ENCODE measurements around the gene ATPAF1. TPM values are rescaled to one million over a fixed set of nuclear protein-coding genes. Genes with fewer than 3 reads are reported as not detected.

Gene ATPAF1
- polyA plus RNA-seq, 1 of the 3 experiments (the other 2 are of a cell fraction), result 39.9 TPM

- H3K9me3 ChIP-seq, result no peaks in the 10 kb centered on the region
- H3K4me3 ChIP-seq (ENCODE audit: low read depth in 2 of 2, low read length in 1 of 2), result no peak overlapping the region
- H3K27me3 ChIP-seq (ENCODE audit: insufficient read depth), result no peaks in the 10 kb centered on the region
- H4K20me1 ChIP-seq (ENCODE audit: insufficient read depth), result peaks cover under 1% of the 10 kb centered on the region; the same call in 1 of the 2 replicates
- ChIA-PET CTCF (no interaction called here), POLR2A (no interaction called here)
- WGBS (ENCODE audit: low lambda C conversion rate), result 89% methylated on average over 6 of the region's 6 CpGs
- H3F3A ChIP-seq (replicated peaks; ENCODE audit: insufficient read depth), result peaks cover 4% of the 10 kb centered on the region
- no peaks in the 10 kb centered on the region for H3K9me2 ChIP-seq
- H3K4me2 ChIP-seq, result no peak overlapping the region
- H3K4me1 ChIP-seq (ENCODE audit: control insufficient read depth in 1 of 2, insufficient read depth in 2 of 2, low read depth in 1 of 2, low read length in 1 of 2), result peaks cover 2 to 40% of the 10 kb centered on the region in 2 experiments; a peak in 3 of 4 replicates
- no peak overlapping the region for H3K9ac ChIP-seq
- TF ChIP-seq PBX3 (IDR thresholded peaks at IDR 0.05) (peak; percentile 44; the same call in 1 of the 2 replicates), CTCF (IDR thresholded peaks at IDR 0.05) (peak; percentile 45), NFIC (IDR thresholded peaks at IDR 0.05; ENCODE audit: borderline replicate concordance) (peak; percentile 21; the same call in 1 of the 2 replicates), FOSL2 (IDR thresholded peaks at IDR 0.05; ENCODE audit: borderline replicate concordance, low read depth) (no peak)
- H3K79me2 ChIP-seq (ENCODE audit: insufficient read depth), result peaks cover 18% of the 10 kb centered on the region; the same call in 1 of the 2 replicates
- 0 out of 4 replicates have a peak overlapping the region, but pooled peaks of 1 of the 2 experiments have one; percentile 9 for H3K27ac ChIP-seq (ENCODE audit: low read depth in 2 of 2, low read length in 1 of 2)
- no peak for DNase-seq
- H2AFZ ChIP-seq (ENCODE audit: low read depth), result no peak overlapping the region
- H3K36me3 ChIP-seq (replicated peaks in 1 of 2; ENCODE audit: control insufficient read depth in 1 of 2, insufficient read depth in 2 of 2, low read length in 1 of 2), result peaks cover 59 to 77% of the 10 kb centered on the region in 2 experiments
These were observed 24.0 kb upstream of the ATPAF1 start for GRCh38 chr1:46691997-46692790.

- Histone ChIP-seq H3K79me2 (ENCODE audit: insufficient read depth) (peaks cover 18% of the 10 kb centered on the region; the same call in 1 of the 2 replicates), H3K36me3 (replicated peaks in 1 of 2; ENCODE audit: control insufficient read depth in 1 of 2, insufficient read depth in 2 of 2, low read length in 1 of 2) (peaks cover 65 to 79% of the 10 kb centered on the region in 2 experiments), H4K20me1 (ENCODE audit: insufficient read depth) (peaks cover 9% of the 10 kb centered on the region; the same call in 1 of the 2 replicates), H3K4me2 (no peak overlapping the region), H3K27ac (ENCODE audit: low read depth in 2 of 2, low read length in 1 of 2) (no peak overlapping the region), H3K9me2 (no peaks in the 10 kb centered on the region), H3K27me3 (ENCODE audit: insufficient read depth) (no peaks in the 10 kb centered on the region), H3K9ac (no peak overlapping the region), H3K9me3 (no peaks in the 10 kb centered on the region), H3K4me1 (ENCODE audit: control insufficient read depth in 1 of 2, insufficient read depth in 2 of 2, low read depth in 1 of 2, low read length in 1 of 2) (peaks cover 2 to 52% of the 10 kb centered on the region in 2 experiments), H3F3A (replicated peaks; ENCODE audit: insufficient read depth) (peaks cover 4% of the 10 kb centered on the region), H2AFZ (ENCODE audit: low read depth) (no peak overlapping the region), H3K4me3 (ENCODE audit: low read depth in 2 of 2, low read length in 1 of 2) (no peak overlapping the region)
- CTCF ChIA-PET, result interaction anchor here (0.8 to 1.4 kb wide), 2 partner anchors 35 to 350 kb away, joined by 3 read pairs; no protein-coding TSS in a partner anchor
- no peak for DNase-seq
- TF ChIP-seq PBX3 (IDR thresholded peaks at IDR 0.05) (peak; percentile 69), TCF12 (IDR thresholded peaks at IDR 0.05) (0 out of 2 replicates have a peak, but pooled peaks have one; percentile 6), POLR2AphosphoS5 (IDR thresholded peaks at IDR 0.05; ENCODE audit: low read depth, low read length) (no peak)
- WGBS (ENCODE audit: low lambda C conversion rate), result 100% methylated on average over 1 of the region's 2 CpGs
- POLR2A ChIA-PET, result no interaction called here
These were observed 22.8 kb upstream of the ATPAF1 start for GRCh38 chr1:46690931-46691421.
